Gastrocnemius medialis (tissue), 4 donors: ENCODE data around the gene DOLPP1. TPM values are rescaled to one million over a fixed set of nuclear protein-coding genes. Genes with fewer than 3 reads are reported as not detected.

Experiments
- ATAC-seq, 2 donors: fragments of 150-250 bp; one replicate each; pipeline ENCODE4 v1.9.1; 2016
- DNase-seq, 2 donors: peaks; one replicate each; pipeline ENCODE4 v3.0.0-alpha.2; 2019
- H3K27ac ChIP-seq, 4 donors: fragments of 200-600 bp; sonication (generic); 1 replicate in 1 of 4; 2 replicates in 3 of 4; pipeline ENCODE4 v1.5.1; 2016 to 2018; ENCODE audit warnings: mild to moderate bottlenecking in 2 of 4, moderate library complexity in 1 of 4
- H3K27me3 ChIP-seq, 3 donors: fragments of 200-600 bp; sonication (generic) in 2 of 3; 1 replicate in 1 of 3; 2 replicates in 2 of 3; pipeline versions ENCODE4 v1.5.1 to v1.6.0; 2016 to 2019; ENCODE audit warnings: mild to moderate bottlenecking in 1 of 3, moderate library complexity in 1 of 3
- H3K36me3 ChIP-seq, 2 donors: fragments of 200-600 bp; sonication (generic) in 1 of 2; one replicate each; pipeline ENCODE4 v1.5.1; 2017 to 2018
- H3K4me1 ChIP-seq, 2 donors: fragments of 200-600 bp; sonication (generic) in 1 of 2; one replicate each; pipeline ENCODE4 v1.5.1; 2016 to 2017; ENCODE audit warnings: mild to moderate bottlenecking in 2 of 2
- H3K4me3 ChIP-seq, 4 donors: fragments of 200-600 bp; sonication (generic) in 3 of 4; 1 replicate in 1 of 4; 2 replicates in 3 of 4; pipeline ENCODE4 v1.5.1; 2016 to 2019; ENCODE audit warnings: mild to moderate bottlenecking in 2 of 4
- H3K9me3 ChIP-seq, 3 donors: fragments of 200-600 bp; sonication (generic) in 2 of 3; 1 replicate in 1 of 3; 2 replicates in 2 of 3; pipeline ENCODE4 v1.5.1; 2016 to 2019
- CTCF ChIP-seq, 5 experiments: fragments of 450-650 bp in 3 of 5; fragments of 200-600 bp in 2 of 5; sonication (generic) in 2 of 5; IDR thresholded peaks in 4 of 5; conservative IDR thresholded peaks in 1 of 5; 1 replicate in 4 of 5; 2 replicates in 1 of 5; pipeline ENCODE4 v1.5.1; 2016 to 2019; ENCODE audit warnings: antibody characterized with exemption in 5 of 5, mild to moderate bottlenecking in 3 of 5, moderate library complexity in 3 of 5
- POLR2A ChIP-seq, 2 donors: fragments of 450-650 bp; IDR thresholded peaks; one replicate each; pipeline ENCODE4 v1.6.1; 2017; ENCODE audit warnings: antibody characterized with exemption in 2 of 2, mild to moderate bottlenecking in 2 of 2, moderate library complexity in 2 of 2
- in situ Hi-C, 4 donors: fragments of 200-750 bp; cut with MboI; loops; one replicate each; pipeline versions ENCODE4 v1.15.0 to v1.8.0; 2017; ENCODE audit warnings: low sequenced_read_pairs in 4 of 4
- intact Hi-C: fragments of 100-400 bp; cut with DNase I; formaldehyde crosslinking; loops from one replicate; pipeline ENCODE4 v1.15.1; 2023; ENCODE audit warnings: low total_unique reads
- total RNA-seq, 4 donors: library from RNA; depleted of rRNA; stranded (reverse); fragments of >200 nt; gene quantifications; one replicate each; pipeline versions ENCODE4 v1.1.0 to v1.2.3, GENCODE V29; 2016

Gene DOLPP1
- total RNA-seq, 4 donors from 2014 or later = 1.6 to 4.7 (median 2.8) TPM

- H3K36me3 ChIP-seq = peaks cover 0 to 5% of the 10 kb centered on the region in 2 donors
- H3K27ac ChIP-seq = peak overlapping the region; percentile 83 to 92 (median 88)
- ATAC-seq (peak; percentile 8 to 14), DNase-seq (peak in 1 of 2 donors; percentile 55)
- no peaks in the 10 kb centered on the region for H3K9me3 ChIP-seq
- TF ChIP-seq POLR2A (IDR thresholded peaks at IDR 0.05) (no peak), CTCF (IDR thresholded peaks at IDR 0.05 in 4 of 5, conservative IDR thresholded peaks at IDR 0.05 in 1 of 5) (no peak)
- H3K4me3 ChIP-seq = no peak overlapping the region
- in situ Hi-C loops = no loop called here
- H3K4me1 ChIP-seq = peaks cover 34 to 43% of the 10 kb centered on the region in 2 donors
- H3K27me3 ChIP-seq = no peaks in the 10 kb centered on the region
- intact Hi-C loops = no loop called here
Observed at GRCh38 chr9:129104051-129104450, 23.1 kb downstream of the DOLPP1 start.

GRCh38 chr9:129105857-129106694 lies 25.2 kb downstream of the DOLPP1 start:
- H3K4me1 ChIP-seq = peaks cover 40 to 53% of the 10 kb centered on the region in 2 donors
- in situ Hi-C loops = no loop called here
- ATAC-seq (no peak), DNase-seq (no peak)
- H3K9me3 ChIP-seq = no peaks in the 10 kb centered on the region
- no peak for TF ChIP-seq POLR2A (IDR thresholded peaks at IDR 0.05)
- TF ChIP-seq CTCF (IDR thresholded peaks at IDR 0.05 in 4 of 5, conservative IDR thresholded peaks at IDR 0.05 in 1 of 5) = no peak
- peak overlapping the region; percentile 30 to 99 (median 95) for H3K27ac ChIP-seq
- intact Hi-C loops = no loop called here
- H3K36me3 ChIP-seq = peaks cover 0 to 5% of the 10 kb centered on the region in 2 donors
- no peak overlapping the region for H3K4me3 ChIP-seq
- H3K27me3 ChIP-seq = no peaks in the 10 kb centered on the region

GRCh38 chr9:129107651-129108050 lies 26.7 kb downstream of the DOLPP1 start:
- Histone ChIP-seq H3K36me3 (no peaks in the 10 kb centered on the region), H3K27me3 (no peaks in the 10 kb centered on the region), H3K27ac (peak overlapping the region; percentile 92 to 99 (median 96)), H3K4me1 (peaks cover 47 to 60% of the 10 kb centered on the region in 2 donors), H3K9me3 (no peaks in the 10 kb centered on the region), H3K4me3 (no peak overlapping the region)
- in situ Hi-C loops (no loop called here), intact Hi-C loops (no loop called here)
- no peak for DNase-seq
- no peak for TF ChIP-seq POLR2A (IDR thresholded peaks at IDR 0.05)
- TF ChIP-seq CTCF (IDR thresholded peaks at IDR 0.05 in 4 of 5, conservative IDR thresholded peaks at IDR 0.05 in 1 of 5) = no peak
- no peak for ATAC-seq

GRCh38 chr9:129108083-129108804 lies 27.3 kb downstream of the DOLPP1 start:
- H3K4me1 ChIP-seq = peaks cover 45 to 60% of the 10 kb centered on the region in 2 donors
- H3K27me3 ChIP-seq = no peaks in the 10 kb centered on the region
- ATAC-seq (no peak), DNase-seq (no peak)
- H3K4me3 ChIP-seq = no peak overlapping the region
- no peak for TF ChIP-seq POLR2A (IDR thresholded peaks at IDR 0.05)
- no peak for TF ChIP-seq CTCF (IDR thresholded peaks at IDR 0.05 in 4 of 5, conservative IDR thresholded peaks at IDR 0.05 in 1 of 5)
- in situ Hi-C loops (no loop called here), intact Hi-C loops (no loop called here)
- H3K36me3 ChIP-seq = no peaks in the 10 kb centered on the region
- H3K9me3 ChIP-seq = no peaks in the 10 kb centered on the region
- H3K27ac ChIP-seq = peak overlapping the region; percentile 92 to 99 (median 96)
